HG03520 (cell line): ENCODE data around the gene IGF2BP3.
"Not testable (repeated sequence)": the region's sequence is repeated elsewhere in the genome, so short reads cannot be mapped to it uniquely, and the experiment has no call there.

Source experiments
- ATAC-seq: cut with Tn5 transposase; IDR thresholded peaks from one replicate; pipeline ENCODE4 v1.9.1; 2021; ENCODE audit warnings: mild to moderate bottlenecking, moderate library complexity; ENCODE audit not compliant: unreplicated experiment

The IGF2BP3 gene

GRCh38 chr7:23343806-23344475, 126.3 kb downstream of the IGF2BP3 start:
- ATAC-seq: no peak

GRCh38 chr7:23343102-23343501, 127.2 kb downstream of the IGF2BP3 start:
- ATAC-seq: no peak

GRCh38 chr7:23341846-23342598, 128.3 kb downstream of the IGF2BP3 start:
- no peak for ATAC-seq

- ATAC-seq: no peak
Observed at GRCh38 chr7:23338863-23339262, 131.4 kb downstream of the IGF2BP3 start.

GRCh38 chr7:23338439-23338838, 131.9 kb downstream of the IGF2BP3 start:
- no peak for ATAC-seq

- no peak for ATAC-seq
Observed at GRCh38 chr7:23337374-23337773, 132.9 kb downstream of the IGF2BP3 start.

- ATAC-seq: no peak
Observed at GRCh38 chr7:23336799-23337283, 133.4 kb downstream of the IGF2BP3 start.

GRCh38 chr7:23336086-23336485, 134.2 kb downstream of the IGF2BP3 start:
- no peak for ATAC-seq

- no peak for ATAC-seq
Observed at GRCh38 chr7:23335621-23336020, 134.7 kb downstream of the IGF2BP3 start.

- ATAC-seq: no peak
Observed at GRCh38 chr7:23335136-23335535, 135.2 kb downstream of the IGF2BP3 start.

- ATAC-seq: no peak
Observed at GRCh38 chr7:23334482-23335056, 135.7 kb downstream of the IGF2BP3 start.

- ATAC-seq: no peak
Observed at GRCh38 chr7:23333671-23334246, 136.5 kb downstream of the IGF2BP3 start.

GRCh38 chr7:23332910-23333612, 137.2 kb downstream of the IGF2BP3 start:
- no peak for ATAC-seq

GRCh38 chr7:23332193-23332592, 138.1 kb downstream of the IGF2BP3 start:
- ATAC-seq: no peak

- no peak for ATAC-seq
Observed at GRCh38 chr7:23331132-23331531, 139.2 kb downstream of the IGF2BP3 start.

- ATAC-seq: no peak
Observed at GRCh38 chr7:23315366-23315765, 154.9 kb downstream of the IGF2BP3 start.

GRCh38 chr7:23312141-23312540, 158.2 kb downstream of the IGF2BP3 start:
- not testable (repeated sequence) for ATAC-seq

GRCh38 chr7:23308754-23309153, 161.5 kb downstream of the IGF2BP3 start:
- ATAC-seq: no peak

GRCh38 chr7:23306936-23307521, 163.3 kb downstream of the IGF2BP3 start:
- no peak for ATAC-seq

GRCh38 chr7:23299770-23300300, 170.5 kb downstream of the IGF2BP3 start:
- ATAC-seq: no peak
